Central memory CD8-positive, alpha-beta T cell (primary cell): ENCODE data around the gene ZNF8.

ENCODE experiments used
- ATAC-seq: fragments of 150-1000 bp; cut with Tn5 transposase; replicated peaks from 2 replicates; pipeline ENCODE4 v1.10.0; 2022; ENCODE audit warnings: mild to moderate bottlenecking, moderate FRiP score, moderate number of reproducible peaks; ENCODE audit not compliant: poor library complexity, severe bottlenecking; ENCODE audit errors: extremely low read depth
- DNase-seq, 2 donors: peaks; one replicate each; pipeline ENCODE4 v3.0.0; 2021; ENCODE audit warnings: low spot score in 2 of 2
- H3K27ac Mint-ChIP-seq: one replicate; pipeline ENCODE4 v1.8.0; 2022; ENCODE audit warnings: low read depth, mild to moderate bottlenecking, moderate library complexity, mixed read lengths
- H3K27me3 Mint-ChIP-seq: one replicate; pipeline ENCODE4 v1.8.0; 2022; ENCODE audit warnings: mixed read lengths
- H3K36me3 Mint-ChIP-seq: one replicate; pipeline ENCODE4 v1.8.0; 2022; ENCODE audit warnings: mild to moderate bottlenecking, moderate library complexity, mixed read lengths; ENCODE audit not compliant: insufficient read depth
- H3K4me1 Mint-ChIP-seq: one replicate; pipeline ENCODE4 v1.8.0; 2022; ENCODE audit warnings: mixed read lengths
- H3K4me3 Mint-ChIP-seq: one replicate; pipeline ENCODE4 v1.8.0; 2022; ENCODE audit warnings: mild to moderate bottlenecking, moderate library complexity, mixed read lengths
- H3K9me3 Mint-ChIP-seq: one replicate; pipeline ENCODE4 v1.8.0; 2022; ENCODE audit warnings: mixed read lengths

ZNF8 gene

GRCh38 chr19:58349590-58349989 is 70.8 kb downstream of the ZNF8 start:
- DNase-seq (no peak), ATAC-seq (no peak)
- Mint-ChIP-seq H3K36me3 (peaks cover 4% of the 10 kb centered on the region), H3K27me3 (no peaks in the 10 kb centered on the region), H3K9me3 (no peaks in the 10 kb centered on the region), H3K4me1 (peaks cover 24% of the 10 kb centered on the region), H3K27ac (peak overlapping the region; percentile 9), H3K4me3 (no peak overlapping the region)

GRCh38 chr19:58350001-58350861 is 71.5 kb downstream of the ZNF8 start:
- Mint-ChIP-seq H3K4me3 (no peak overlapping the region), H3K27me3 (no peaks in the 10 kb centered on the region), H3K4me1 (peaks cover 24% of the 10 kb centered on the region), H3K36me3 (peaks cover 4% of the 10 kb centered on the region), H3K27ac (peak overlapping the region; percentile 9), H3K9me3 (no peaks in the 10 kb centered on the region)
- no peak for ATAC-seq
- DNase-seq = no peak

- Mint-ChIP-seq H3K27me3 (no peaks in the 10 kb centered on the region), H3K9me3 (no peaks in the 10 kb centered on the region), H3K4me1 (peaks cover 18% of the 10 kb centered on the region), H3K27ac (no peak overlapping the region), H3K4me3 (no peak overlapping the region), H3K36me3 (peaks cover 5% of the 10 kb centered on the region)
- ATAC-seq (no peak), DNase-seq (no peak)
Observed at GRCh38 chr19:58350871-58351557, 72.3 kb downstream of the ZNF8 start.

- Mint-ChIP-seq H3K4me3 (no peak overlapping the region), H3K27me3 (no peaks in the 10 kb centered on the region), H3K9me3 (no peaks in the 10 kb centered on the region), H3K4me1 (peaks cover 16% of the 10 kb centered on the region), H3K36me3 (peaks cover 5% of the 10 kb centered on the region), H3K27ac (no peak overlapping the region)
- DNase-seq (no peak), ATAC-seq (no peak)
Observed at GRCh38 chr19:58351558-58351878, 72.8 kb downstream of the ZNF8 start.

GRCh38 chr19:58351990-58352755 is 73.4 kb downstream of the ZNF8 start:
- H3K27me3 Mint-ChIP-seq = no peaks in the 10 kb centered on the region
- H3K27ac Mint-ChIP-seq = no peak overlapping the region
- peaks cover 5% of the 10 kb centered on the region for H3K36me3 Mint-ChIP-seq
- ATAC-seq (no peak), DNase-seq (no peak)
- H3K9me3 Mint-ChIP-seq = no peaks in the 10 kb centered on the region
- H3K4me3 Mint-ChIP-seq = no peak overlapping the region
- H3K4me1 Mint-ChIP-seq = peaks cover 13% of the 10 kb centered on the region
